Liver (tissue), 3 donors: ENCODE results near the gene NXN.

ENCODE experiments used
- HNF4G ChIP-seq: IDR thresholded peaks from 2 replicates; pipeline ENCODE4 v1.6.1; 2016; ENCODE audit warnings: antibody characterized with exemption
- RAD21 ChIP-seq, 2 donors: IDR thresholded peaks; 2 replicates each; pipeline ENCODE4 v1.6.1; 2016; ENCODE audit warnings: antibody characterized with exemption in 2 of 2, mild to moderate bottlenecking in 2 of 2
- TAF1 ChIP-seq: conservative IDR thresholded peaks from 2 replicates; pipeline ENCODE4 v1.6.1; 2016; ENCODE audit warnings: antibody characterized with exemption, mild to moderate bottlenecking
- TF ChIP-seq, protein P1 (sequence below): IDR thresholded peaks from 2 replicates; pipeline ENCODE4 v1.6.1; 2016; ENCODE audit warnings: antibody characterized with exemption, mild to moderate bottlenecking
- TF ChIP-seq, protein P2 (sequence below): fragments of 150-350 bp; IDR thresholded peaks from 2 replicates; pipeline ENCODE4 v1.5.1; 2017; ENCODE audit warnings: improper control_type of control experiment, low read depth, low read length; ENCODE audit not compliant: missing input control
- TF ChIP-seq, protein P3 (sequence below): IDR thresholded peaks from 2 replicates; pipeline ENCODE4 v1.6.1; 2016; ENCODE audit warnings: antibody characterized with exemption
- donor health status: healthy.
- donor health status: healthy.

DNA sequence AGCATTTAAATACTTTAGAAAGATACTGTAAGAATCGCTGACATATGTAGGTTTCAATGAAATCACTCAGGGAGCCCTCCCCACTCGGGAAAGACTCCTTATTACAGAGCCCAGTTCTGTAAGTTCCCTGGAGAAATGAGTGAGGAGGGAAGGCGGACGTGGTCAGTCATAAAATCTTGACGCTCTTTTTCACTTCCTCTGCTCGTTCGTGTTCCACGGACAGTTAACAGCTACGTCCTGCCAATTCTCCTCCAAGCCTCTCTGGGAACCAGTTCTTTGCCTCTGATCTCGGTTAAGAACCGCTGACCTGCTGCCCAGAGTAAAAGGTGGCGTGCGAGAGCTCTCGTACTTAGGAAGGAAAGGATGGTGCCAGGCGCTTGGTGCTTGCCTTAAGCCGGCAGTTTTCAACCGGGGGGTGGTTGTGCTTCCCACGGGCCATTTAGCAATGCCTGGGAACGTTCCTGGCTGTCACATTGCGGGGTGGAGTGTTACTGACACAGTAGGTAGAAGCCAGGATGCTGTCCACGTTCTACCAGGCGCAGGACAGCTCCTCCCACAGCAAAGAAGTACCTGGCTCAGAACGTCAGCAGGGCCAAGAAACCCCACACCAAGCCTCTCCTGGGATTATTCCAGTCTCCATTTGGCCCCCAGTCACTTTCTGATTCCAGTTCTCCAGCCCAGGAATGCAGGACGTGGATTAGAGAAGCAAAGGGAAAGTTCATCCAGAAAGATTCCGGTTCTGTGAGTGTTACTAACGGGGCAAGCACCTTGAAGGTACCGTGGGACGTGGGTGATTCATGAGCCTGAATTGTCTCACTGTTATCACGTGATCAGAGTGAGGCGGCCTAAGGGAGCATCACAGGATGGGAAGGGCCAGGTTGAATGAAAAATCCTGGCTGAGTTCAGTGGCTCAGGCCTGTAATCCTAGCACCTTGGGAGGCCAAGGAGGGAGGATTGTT, 109.7 kb downstream of the NXN start:
- TF ChIP-seq, protein P1, sequence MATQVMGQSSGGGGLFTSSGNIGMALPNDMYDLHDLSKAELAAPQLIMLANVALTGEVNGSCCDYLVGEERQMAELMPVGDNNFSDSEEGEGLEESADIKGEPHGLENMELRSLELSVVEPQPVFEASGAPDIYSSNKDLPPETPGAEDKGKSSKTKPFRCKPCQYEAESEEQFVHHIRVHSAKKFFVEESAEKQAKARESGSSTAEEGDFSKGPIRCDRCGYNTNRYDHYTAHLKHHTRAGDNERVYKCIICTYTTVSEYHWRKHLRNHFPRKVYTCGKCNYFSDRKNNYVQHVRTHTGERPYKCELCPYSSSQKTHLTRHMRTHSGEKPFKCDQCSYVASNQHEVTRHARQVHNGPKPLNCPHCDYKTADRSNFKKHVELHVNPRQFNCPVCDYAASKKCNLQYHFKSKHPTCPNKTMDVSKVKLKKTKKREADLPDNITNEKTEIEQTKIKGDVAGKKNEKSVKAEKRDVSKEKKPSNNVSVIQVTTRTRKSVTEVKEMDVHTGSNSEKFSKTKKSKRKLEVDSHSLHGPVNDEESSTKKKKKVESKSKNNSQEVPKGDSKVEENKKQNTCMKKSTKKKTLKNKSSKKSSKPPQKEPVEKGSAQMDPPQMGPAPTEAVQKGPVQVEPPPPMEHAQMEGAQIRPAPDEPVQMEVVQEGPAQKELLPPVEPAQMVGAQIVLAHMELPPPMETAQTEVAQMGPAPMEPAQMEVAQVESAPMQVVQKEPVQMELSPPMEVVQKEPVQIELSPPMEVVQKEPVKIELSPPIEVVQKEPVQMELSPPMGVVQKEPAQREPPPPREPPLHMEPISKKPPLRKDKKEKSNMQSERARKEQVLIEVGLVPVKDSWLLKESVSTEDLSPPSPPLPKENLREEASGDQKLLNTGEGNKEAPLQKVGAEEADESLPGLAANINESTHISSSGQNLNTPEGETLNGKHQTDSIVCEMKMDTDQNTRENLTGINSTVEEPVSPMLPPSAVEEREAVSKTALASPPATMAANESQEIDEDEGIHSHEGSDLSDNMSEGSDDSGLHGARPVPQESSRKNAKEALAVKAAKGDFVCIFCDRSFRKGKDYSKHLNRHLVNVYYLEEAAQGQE: no peak
- TF ChIP-seq, protein P2, sequence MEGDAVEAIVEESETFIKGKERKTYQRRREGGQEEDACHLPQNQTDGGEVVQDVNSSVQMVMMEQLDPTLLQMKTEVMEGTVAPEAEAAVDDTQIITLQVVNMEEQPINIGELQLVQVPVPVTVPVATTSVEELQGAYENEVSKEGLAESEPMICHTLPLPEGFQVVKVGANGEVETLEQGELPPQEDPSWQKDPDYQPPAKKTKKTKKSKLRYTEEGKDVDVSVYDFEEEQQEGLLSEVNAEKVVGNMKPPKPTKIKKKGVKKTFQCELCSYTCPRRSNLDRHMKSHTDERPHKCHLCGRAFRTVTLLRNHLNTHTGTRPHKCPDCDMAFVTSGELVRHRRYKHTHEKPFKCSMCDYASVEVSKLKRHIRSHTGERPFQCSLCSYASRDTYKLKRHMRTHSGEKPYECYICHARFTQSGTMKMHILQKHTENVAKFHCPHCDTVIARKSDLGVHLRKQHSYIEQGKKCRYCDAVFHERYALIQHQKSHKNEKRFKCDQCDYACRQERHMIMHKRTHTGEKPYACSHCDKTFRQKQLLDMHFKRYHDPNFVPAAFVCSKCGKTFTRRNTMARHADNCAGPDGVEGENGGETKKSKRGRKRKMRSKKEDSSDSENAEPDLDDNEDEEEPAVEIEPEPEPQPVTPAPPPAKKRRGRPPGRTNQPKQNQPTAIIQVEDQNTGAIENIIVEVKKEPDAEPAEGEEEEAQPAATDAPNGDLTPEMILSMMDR: no peak
- TF ChIP-seq, protein P3, sequence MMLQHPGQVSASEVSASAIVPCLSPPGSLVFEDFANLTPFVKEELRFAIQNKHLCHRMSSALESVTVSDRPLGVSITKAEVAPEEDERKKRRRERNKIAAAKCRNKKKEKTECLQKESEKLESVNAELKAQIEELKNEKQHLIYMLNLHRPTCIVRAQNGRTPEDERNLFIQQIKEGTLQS: no peak
- TF ChIP-seq HNF4G (no peak), TAF1 (no peak), RAD21 (IDR thresholded peaks at IDR 0.05) (no peak)
